NCI-H1436 treated with DMSO at 0.1 percent for 48 hours (cell line): ENCODE data around the gene ASB5.

Experiments used
- DNase-seq: peaks from one replicate; lab custom pipeline; 2025; lab: John Stamatoyannopoulos, UW

ASB5 gene

DNA sequence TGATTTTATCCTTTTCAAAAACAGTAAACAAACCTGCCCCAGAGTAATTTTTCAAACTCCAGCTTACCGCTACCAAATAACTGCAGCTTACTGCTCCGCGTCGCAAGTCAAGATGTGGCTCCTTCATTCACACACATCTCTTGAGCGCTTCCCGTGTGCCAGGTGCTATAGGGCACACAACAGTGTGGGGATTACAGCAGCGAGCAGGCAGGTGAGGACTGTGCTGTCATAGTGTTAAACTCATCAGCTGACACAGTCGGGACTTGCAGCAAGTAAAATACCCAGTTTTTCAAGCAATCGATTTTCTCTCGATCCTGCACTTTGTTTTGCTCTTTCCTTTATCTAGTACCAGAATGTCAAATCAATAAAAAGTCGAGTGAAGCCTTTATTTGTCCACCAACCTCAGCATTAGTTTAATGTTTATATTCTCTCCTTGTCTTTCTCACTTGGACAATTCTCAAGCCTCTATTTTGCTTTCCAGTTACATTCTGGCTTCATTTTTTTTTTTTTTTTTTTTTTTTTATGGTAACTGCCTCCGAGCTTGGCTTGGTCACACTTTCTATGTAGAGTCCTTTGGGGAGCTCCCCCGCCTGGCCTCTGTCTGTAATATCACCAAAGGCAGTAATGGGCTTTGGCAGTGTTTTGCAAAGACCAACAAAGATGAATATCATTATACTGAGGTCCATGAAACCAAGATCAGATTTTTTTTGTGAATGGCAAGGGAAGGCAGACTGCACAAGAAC, 8.3 kb upstream of the ASB5 start:
- DNase-seq = peak; percentile 7

- no peak for DNase-seq
Observed at GRCh38 chr4:176276710-176277109, 7.7 kb upstream of the ASB5 start.

- DNase-seq = no peak
Observed at GRCh38 chr4:176274441-176274840, 5.4 kb upstream of the ASB5 start.

- DNase-seq = no peak
Observed at GRCh38 chr4:176273736-176274135, 4.7 kb upstream of the ASB5 start.

DNA sequence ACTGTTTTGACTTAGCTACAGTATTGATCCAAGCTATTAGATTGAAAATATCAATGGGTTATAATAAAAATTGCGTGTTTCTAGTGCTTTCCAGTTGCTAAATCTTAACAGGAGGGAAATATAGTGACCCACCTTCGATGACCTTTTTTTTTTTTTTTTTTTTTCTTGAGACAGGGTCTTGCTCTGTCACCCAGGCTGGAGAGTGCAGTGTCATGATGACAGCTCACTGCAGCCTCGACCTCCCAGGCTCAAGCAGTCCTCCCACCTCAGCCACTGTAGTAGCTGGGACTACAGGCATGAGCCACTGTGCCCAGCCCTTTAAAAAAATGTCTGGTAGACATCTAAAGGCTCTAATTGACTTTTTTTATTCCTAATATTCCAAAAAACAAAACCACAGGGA, 3.8 kb upstream of the ASB5 start:
- no peak for DNase-seq

GRCh38 chr4:176271749-176272148, 2.7 kb upstream of the ASB5 start:
- DNase-seq = no peak

DNA sequence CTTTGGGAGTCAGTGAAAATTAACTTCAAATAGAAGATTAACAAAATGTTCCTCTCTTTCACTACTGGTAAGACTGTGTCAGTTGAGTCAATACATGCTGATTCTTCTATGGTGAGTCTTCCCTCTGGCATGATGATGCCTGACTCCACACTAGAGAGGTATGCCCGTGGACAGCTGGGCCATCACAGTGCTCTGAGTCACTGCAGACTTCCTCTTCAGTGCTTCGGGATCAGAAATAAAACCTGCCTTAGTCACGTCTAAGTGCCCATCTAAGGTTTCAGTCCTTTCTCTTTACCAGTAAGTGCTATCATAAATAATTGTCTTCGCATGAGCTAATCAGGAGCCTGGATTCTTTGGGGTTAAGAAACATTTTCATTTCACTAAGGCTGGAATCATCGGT, 1.6 kb upstream of the ASB5 start:
- DNase-seq = peak; percentile 21

GRCh38 chr4:176266026-176266425, 3.0 kb downstream of the ASB5 start:
- DNase-seq = no peak

- DNase-seq = no peak
Observed at GRCh38 chr4:176262243-176262642, 6.8 kb downstream of the ASB5 start.

- no peak for DNase-seq
Observed at GRCh38 chr4:176261481-176261880, 7.5 kb downstream of the ASB5 start.

- no peak for DNase-seq
Observed at GRCh38 chr4:176261018-176261417, 8.0 kb downstream of the ASB5 start.

- DNase-seq = no peak
Observed at GRCh38 chr4:176259330-176260090, 9.5 kb downstream of the ASB5 start.

DNA sequence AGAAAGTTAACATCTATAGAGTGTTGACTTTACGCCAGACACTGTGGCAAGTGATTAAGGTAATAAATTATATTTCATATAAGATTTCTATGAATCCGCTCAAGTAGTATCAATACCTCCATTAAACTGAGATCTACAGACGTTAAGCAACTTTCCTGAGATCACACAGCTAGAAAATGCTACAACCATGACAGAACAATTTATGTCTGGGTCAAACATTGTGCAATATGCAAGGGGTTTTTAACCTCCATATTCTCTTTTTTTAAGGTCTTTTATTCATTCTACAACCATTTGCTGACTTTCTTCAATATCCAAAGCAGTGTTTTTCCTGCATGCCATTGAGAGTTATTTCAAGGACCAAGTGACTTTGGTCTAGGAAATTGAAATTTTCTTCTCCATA, 10.9 kb downstream of the ASB5 start:
- DNase-seq = no peak

DNA sequence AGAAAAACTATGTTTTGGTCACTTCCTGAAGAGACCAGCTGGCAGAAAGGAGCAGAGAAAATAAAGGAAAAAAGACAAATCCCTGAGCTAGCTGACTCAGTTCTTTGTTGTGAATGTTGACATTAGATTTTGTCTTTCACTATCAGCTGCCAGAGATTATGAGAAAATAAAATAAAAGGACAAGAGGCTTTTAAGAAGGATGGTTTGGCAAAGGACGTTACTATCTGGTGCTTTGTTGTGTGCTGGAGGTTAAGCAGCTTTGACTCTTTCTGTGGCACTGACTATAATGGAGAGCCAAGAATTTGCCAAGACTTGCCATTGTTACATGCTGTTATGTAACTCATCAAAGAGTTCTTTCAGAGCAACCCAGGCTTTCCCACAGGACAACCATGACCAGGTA, 12.1 kb downstream of the ASB5 start:
- DNase-seq = no peak

GRCh38 chr4:176242764-176243347, 26.2 kb downstream of the ASB5 start:
- no peak for DNase-seq

DNA sequence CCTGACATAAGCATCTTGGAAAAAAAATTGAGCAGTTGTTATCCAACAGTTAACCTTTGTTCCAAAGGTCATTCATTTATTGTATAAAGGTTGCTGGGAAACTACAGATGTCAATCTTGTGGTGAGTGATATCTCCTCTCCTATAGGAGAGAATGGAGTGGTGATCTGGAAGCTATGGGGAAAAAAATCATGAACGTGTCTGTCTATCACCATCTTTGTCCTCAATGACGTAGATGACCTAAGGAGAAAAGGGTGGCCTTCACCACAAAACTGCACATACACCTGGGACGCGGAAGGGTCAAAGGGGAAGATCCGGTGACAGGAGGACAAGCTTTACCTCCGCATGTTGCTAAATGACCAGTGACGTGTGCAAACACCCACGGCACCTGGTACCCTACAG, 27.3 kb downstream of the ASB5 start:
- no peak for DNase-seq

GRCh38 chr4:176238826-176239225, 30.2 kb downstream of the ASB5 start:
- no peak for DNase-seq

DNA sequence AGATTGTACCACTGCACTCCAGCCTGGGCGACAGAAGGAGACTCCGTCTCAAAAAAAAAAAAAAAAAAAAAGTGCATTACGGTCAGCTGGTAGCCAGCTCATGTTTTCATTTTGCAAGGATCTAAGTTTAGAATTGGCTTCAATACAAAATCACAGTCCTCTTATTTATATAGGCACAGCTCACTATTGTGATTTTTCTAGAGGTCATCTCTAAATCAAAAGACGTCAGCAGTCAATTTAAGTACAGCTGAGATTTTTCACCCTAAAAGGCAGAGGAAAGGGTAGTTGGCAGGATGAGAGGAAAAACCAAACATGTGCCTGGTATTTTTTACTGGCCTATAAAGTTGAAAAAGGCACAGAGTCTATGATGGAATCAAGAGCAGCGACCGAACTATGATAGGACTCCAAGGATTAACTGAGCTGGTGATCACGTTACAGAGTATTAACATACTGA, 30.8 kb downstream of the ASB5 start:
- no peak for DNase-seq

- DNase-seq = no peak
Observed at GRCh38 chr4:176236946-176237345, 32.1 kb downstream of the ASB5 start.

GRCh38 chr4:176230836-176231235, 38.2 kb downstream of the ASB5 start:
- DNase-seq = no peak

DNA sequence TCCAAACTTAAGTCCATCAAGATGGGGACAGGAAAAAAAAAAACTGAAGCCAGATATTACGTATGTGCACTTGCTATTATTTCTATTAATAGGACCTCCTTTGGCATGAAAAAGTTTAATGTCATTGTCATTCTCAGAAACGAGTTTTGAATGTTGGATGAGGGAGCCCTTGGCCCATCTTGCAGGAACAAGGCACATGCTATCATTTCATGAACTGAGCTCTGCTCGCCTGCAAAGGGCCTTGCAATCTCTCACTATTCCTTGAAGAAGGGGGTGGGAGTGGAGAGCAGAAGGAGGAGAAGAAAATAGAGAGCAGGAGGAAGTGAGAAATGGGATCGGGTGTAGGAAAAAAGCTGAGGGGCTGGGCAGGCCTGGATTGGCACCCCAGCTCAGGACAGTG, 39.4 kb downstream of the ASB5 start:
- no peak for DNase-seq

DNA sequence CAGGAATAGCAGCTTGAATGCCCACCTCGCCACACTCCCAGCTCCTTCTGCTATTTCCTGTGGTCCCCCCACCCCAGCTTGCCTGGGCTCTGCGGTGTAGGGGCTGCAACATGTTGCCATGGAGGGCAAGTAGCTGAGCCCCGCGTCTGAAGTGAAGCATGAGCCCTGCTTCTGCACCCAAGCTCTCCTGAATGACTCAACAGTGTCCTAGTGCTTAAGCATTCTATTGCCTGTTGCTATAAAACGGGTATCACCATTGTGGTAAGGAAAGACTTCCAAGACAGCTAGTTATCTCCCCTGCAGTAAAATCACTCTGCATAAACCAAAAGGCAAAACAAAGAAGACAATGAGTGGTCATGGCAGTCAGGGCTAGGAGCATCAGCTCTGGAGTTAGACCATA, 42.3 kb downstream of the ASB5 start:
- DNase-seq = no peak

DNA sequence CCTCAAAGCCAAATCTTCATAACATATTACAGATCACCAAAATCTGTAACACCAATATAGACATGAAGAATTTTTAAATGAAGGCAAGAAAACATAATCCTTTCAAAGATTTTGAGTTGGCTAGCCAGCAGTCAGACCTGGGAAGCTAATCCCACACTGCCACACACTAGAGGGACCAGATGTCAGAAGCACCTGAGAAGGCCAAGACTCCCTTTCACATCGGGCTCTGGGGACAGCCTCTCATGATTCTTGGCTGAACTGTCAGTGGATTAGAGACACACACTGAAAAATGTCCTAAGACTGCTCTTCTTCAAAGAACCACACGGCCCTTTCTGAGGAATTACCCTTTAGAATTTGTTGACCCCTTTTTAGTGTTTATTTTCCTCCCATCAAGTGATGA, 45.5 kb downstream of the ASB5 start:
- DNase-seq = no peak
